GM19023 (cell line): ENCODE measurements around the gene TNNT1.

ENCODE experiments used
- ATAC-seq: cut with Tn5 transposase; IDR thresholded peaks from one replicate; pipeline ENCODE4 v1.9.1; 2021; ENCODE audit warnings: mild to moderate bottlenecking, moderate library complexity; ENCODE audit not compliant: unreplicated experiment

TNNT1 gene

GRCh38 chr19:55146078-55146704 is 2.8 kb downstream of the TNNT1 start:
- no peak for ATAC-seq

- ATAC-seq = no peak
Observed at GRCh38 chr19:55145232-55145631, 3.8 kb downstream of the TNNT1 start.

- no peak for ATAC-seq
Observed at GRCh38 chr19:55141696-55142095, 7.3 kb downstream of the TNNT1 start.

GRCh38 chr19:55137915-55138314 is 11.1 kb downstream of the TNNT1 start:
- ATAC-seq = no peak

- no peak for ATAC-seq
Observed at GRCh38 chr19:55136399-55137102, 12.5 kb downstream of the TNNT1 start.

- no peak for ATAC-seq
Observed at GRCh38 chr19:55134736-55135135, 14.3 kb downstream of the TNNT1 start.

GRCh38 chr19:55133639-55134444 is 15.2 kb downstream of the TNNT1 start:
- no peak for ATAC-seq

GRCh38 chr19:55132453-55133129 is 16.4 kb downstream of the TNNT1 start:
- no peak for ATAC-seq

GRCh38 chr19:55131421-55131820 is 17.6 kb downstream of the TNNT1 start:
- ATAC-seq = no peak

GRCh38 chr19:55119053-55119452 is 30.0 kb downstream of the TNNT1 start:
- ATAC-seq = no peak

- ATAC-seq = no peak
Observed at GRCh38 chr19:55118401-55118991, 30.5 kb downstream of the TNNT1 start.

GRCh38 chr19:55117663-55118391 is 31.2 kb downstream of the TNNT1 start:
- ATAC-seq = peak; percentile 81

- ATAC-seq = peak; percentile 11
Observed at GRCh38 chr19:55116859-55117662, 31.9 kb downstream of the TNNT1 start, which contains the start of gene PPP1R12C. Gene PPP1R12C, minus strand, starts transcription at chr19:55117637. Its CDS starts 94 bp downstream, at chr19:55117543.

- ATAC-seq = peak; percentile 27
Observed at GRCh38 chr19:55116232-55116858, 32.7 kb downstream of the TNNT1 start.

- no peak for ATAC-seq
Observed at GRCh38 chr19:55115446-55116065, 33.5 kb downstream of the TNNT1 start.

GRCh38 chr19:55114566-55115145 is 34.4 kb downstream of the TNNT1 start:
- no peak for ATAC-seq

- ATAC-seq = no peak
Observed at GRCh38 chr19:55113570-55114039, 35.4 kb downstream of the TNNT1 start.
